Nephron progenitor cell (in vitro differentiated cells): ENCODE data around the gene ZEB1.
"Not testable (repeated sequence)": the region's sequence is repeated elsewhere in the genome, so short reads cannot be mapped to it uniquely, and the experiment has no call there.

ENCODE experiments used
- DNase-seq: peaks from one replicate; pipeline ENCODE4 v3.0.0; 2021
- H3K27ac Mint-ChIP-seq: 2 replicates; pipeline ENCODE4 v1.8.0; 2021; ENCODE audit warnings: mild to moderate bottlenecking, moderate library complexity, mixed read lengths
- H3K27me3 Mint-ChIP-seq: 2 replicates; pipeline ENCODE4 v1.8.0; 2021; ENCODE audit warnings: mild to moderate bottlenecking, low read depth, mixed read lengths; ENCODE audit not compliant: poor library complexity
- H3K36me3 Mint-ChIP-seq: 2 replicates; pipeline ENCODE4 v1.8.0; 2021; ENCODE audit warnings: low read depth, mixed read lengths
- H3K4me1 Mint-ChIP-seq: 2 replicates; pipeline ENCODE4 v1.8.0; 2021; ENCODE audit warnings: mixed read lengths
- H3K4me3 Mint-ChIP-seq: 2 replicates; pipeline ENCODE4 v1.8.0; 2021; ENCODE audit warnings: mild to moderate bottlenecking, moderate library complexity, mixed read lengths
- H3K9me3 Mint-ChIP-seq: 2 replicates; pipeline ENCODE4 v1.8.0; 2021; ENCODE audit warnings: mild to moderate bottlenecking, moderate library complexity, mixed read lengths
- TF ChIP-seq, protein P1 (sequence below): fragments of 200-600 bp; sonication (generic); IDR thresholded peaks from 2 replicates; pipeline ENCODE4 v1.5.0; 2021; ENCODE audit warnings: antibody characterized with exemption

Gene ZEB1

GRCh38 chr10:31536302-31536701 is 217.3 kb downstream of the ZEB1 start:
- H3K36me3 Mint-ChIP-seq: no peaks in the 10 kb centered on the region
- H3K27ac Mint-ChIP-seq: no peak overlapping the region
- H3K9me3 Mint-ChIP-seq: no peaks in the 10 kb centered on the region
- TF ChIP-seq, protein P1, sequence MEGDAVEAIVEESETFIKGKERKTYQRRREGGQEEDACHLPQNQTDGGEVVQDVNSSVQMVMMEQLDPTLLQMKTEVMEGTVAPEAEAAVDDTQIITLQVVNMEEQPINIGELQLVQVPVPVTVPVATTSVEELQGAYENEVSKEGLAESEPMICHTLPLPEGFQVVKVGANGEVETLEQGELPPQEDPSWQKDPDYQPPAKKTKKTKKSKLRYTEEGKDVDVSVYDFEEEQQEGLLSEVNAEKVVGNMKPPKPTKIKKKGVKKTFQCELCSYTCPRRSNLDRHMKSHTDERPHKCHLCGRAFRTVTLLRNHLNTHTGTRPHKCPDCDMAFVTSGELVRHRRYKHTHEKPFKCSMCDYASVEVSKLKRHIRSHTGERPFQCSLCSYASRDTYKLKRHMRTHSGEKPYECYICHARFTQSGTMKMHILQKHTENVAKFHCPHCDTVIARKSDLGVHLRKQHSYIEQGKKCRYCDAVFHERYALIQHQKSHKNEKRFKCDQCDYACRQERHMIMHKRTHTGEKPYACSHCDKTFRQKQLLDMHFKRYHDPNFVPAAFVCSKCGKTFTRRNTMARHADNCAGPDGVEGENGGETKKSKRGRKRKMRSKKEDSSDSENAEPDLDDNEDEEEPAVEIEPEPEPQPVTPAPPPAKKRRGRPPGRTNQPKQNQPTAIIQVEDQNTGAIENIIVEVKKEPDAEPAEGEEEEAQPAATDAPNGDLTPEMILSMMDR: no peak
- no peaks in the 10 kb centered on the region for H3K27me3 Mint-ChIP-seq
- no peak for DNase-seq
- H3K4me1 Mint-ChIP-seq: no peaks in the 10 kb centered on the region
- no peak overlapping the region for H3K4me3 Mint-ChIP-seq

DNA sequence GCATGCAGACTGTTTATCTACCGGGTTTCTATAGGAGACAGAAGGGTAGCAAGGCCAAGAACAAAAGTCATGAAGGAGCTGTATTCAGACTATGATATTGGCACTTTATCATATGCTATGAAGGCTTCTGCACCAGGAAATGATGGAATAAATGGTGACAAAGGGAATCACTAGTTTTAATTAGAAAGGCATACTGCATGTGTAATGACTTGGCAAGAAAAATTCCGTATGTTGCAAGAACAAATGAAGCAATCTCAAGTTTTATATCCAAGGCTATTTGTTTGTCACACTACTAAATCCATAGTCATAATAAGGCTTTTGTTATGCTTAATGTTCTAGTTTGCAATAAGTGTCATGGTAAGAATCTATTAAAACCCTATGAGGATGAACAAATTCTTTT is 230.9 kb downstream of the ZEB1 start:
- Mint-ChIP-seq H3K9me3 (peaks cover 31% of the 10 kb centered on the region), H3K27me3 (peaks cover 5% of the 10 kb centered on the region)

DNA sequence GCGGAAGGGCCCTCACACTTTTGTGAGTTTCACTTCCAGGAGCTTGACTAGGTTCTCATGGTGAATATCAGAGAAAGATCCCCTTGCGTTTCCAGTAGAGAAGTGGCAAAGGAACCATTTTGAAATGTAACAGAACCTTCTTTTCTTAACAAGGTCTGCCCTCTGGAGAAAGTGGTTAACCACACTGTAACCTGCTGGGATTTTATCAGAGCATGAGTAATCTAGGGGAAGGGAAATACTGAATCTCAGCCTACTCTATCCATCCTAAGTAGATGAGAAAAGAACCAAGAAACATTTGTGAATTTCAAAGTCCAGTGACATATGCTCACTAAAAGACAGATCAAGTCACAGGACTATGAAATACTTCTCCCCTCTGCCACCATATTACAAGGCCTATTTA is 235.5 kb downstream of the ZEB1 start:
- TF ChIP-seq, protein P1: no peak
- peaks cover 6% of the 10 kb centered on the region for H3K36me3 Mint-ChIP-seq
- H3K4me3 Mint-ChIP-seq: no peak overlapping the region
- H3K9me3 Mint-ChIP-seq: peaks cover 47% of the 10 kb centered on the region
- H3K27ac Mint-ChIP-seq: no peak overlapping the region
- H3K27me3 Mint-ChIP-seq: peaks cover 2% of the 10 kb centered on the region
- no peaks in the 10 kb centered on the region for H3K4me1 Mint-ChIP-seq
- DNase-seq: no peak

More for the DNA sequence above, 230.9 kb downstream of the ZEB1 start:
- DNase-seq: no peak
- Mint-ChIP-seq H3K36me3 (no peaks in the 10 kb centered on the region), H3K4me3 (no peak overlapping the region), H3K27ac (no peak overlapping the region), H3K4me1 (no peaks in the 10 kb centered on the region)
- TF ChIP-seq, protein P1: no peak

- Mint-ChIP-seq H3K27ac (no peak overlapping the region), H3K4me3 (no peak overlapping the region), H3K36me3 (peaks cover 6% of the 10 kb centered on the region), H3K9me3 (peaks cover 57% of the 10 kb centered on the region), H3K4me1 (no peaks in the 10 kb centered on the region), H3K27me3 (peaks cover 7% of the 10 kb centered on the region)
- TF ChIP-seq, protein P1: no peak
- no peak for DNase-seq
Observed at GRCh38 chr10:31557854-31558253, 238.8 kb downstream of the ZEB1 start.

- not testable (repeated sequence) for H3K4me1 Mint-ChIP-seq, H3K27me3 Mint-ChIP-seq, H3K4me3 Mint-ChIP-seq, H3K36me3 Mint-ChIP-seq, H3K27ac Mint-ChIP-seq, DNase-seq
- H3K9me3 Mint-ChIP-seq: peaks cover 36% of the 10 kb centered on the region
Observed at GRCh38 chr10:31568252-31568861, 249.3 kb downstream of the ZEB1 start.

DNA sequence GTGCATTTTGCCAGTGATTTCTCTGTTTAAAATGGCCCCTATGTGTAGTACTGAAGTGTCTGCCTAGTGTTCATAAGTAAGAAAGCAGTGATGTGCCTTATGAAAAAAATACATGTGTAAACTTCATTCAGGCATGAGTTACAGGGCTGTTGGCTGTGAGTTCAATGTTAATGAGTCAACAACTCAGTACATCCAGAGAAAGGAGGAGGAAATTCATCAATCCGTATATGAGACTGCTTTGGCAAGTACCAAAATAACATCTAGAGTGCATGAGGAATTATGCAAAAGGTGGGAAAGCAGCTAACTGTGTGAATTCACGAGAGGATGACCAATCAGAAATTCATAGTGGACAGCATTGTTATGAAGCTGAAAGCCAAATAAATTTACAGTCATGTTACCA is 255.6 kb downstream of the ZEB1 start:
- Mint-ChIP-seq H3K36me3 (no peaks in the 10 kb centered on the region), H3K4me1 (no peaks in the 10 kb centered on the region), H3K4me3 (no peak overlapping the region), H3K9me3 (peaks cover 32% of the 10 kb centered on the region), H3K27ac (no peak overlapping the region), H3K27me3 (peaks cover 7% of the 10 kb centered on the region)
- no peak for DNase-seq
- TF ChIP-seq, protein P1: no peak
